Thoracic aorta (tissue), 2 donors: ENCODE data around the gene CLSTN2. TPM values are rescaled to one million over a fixed set of nuclear protein-coding genes. Genes with fewer than 3 reads are reported as not detected.
A peak's percentile ranks its signal among the peaks of the same experiment; 100 is the strongest.

ENCODE experiments used
- ATAC-seq: fragments of 150-250 bp; one replicate; pipeline ENCODE4 v1.8.0; 2017; ENCODE audit warnings: low read depth; ENCODE audit not compliant: insufficient number of reproducible peaks, low FRiP score
- DNase-seq: peaks from one replicate; pipeline ENCODE4 v3.0.0-alpha.2; 2020; ENCODE audit warnings: low spot score
- H3K27ac ChIP-seq, 2 donors: fragments of 200-600 bp; sonication (generic); 1 replicate in 1 of 2; 2 replicates in 1 of 2; pipeline ENCODE4 v1.5.1; 2016; ENCODE audit warnings: mild to moderate bottlenecking in 2 of 2, moderate library complexity in 2 of 2
- H3K27me3 ChIP-seq: fragments of 200-600 bp; sonication (generic); replicated peaks from 2 replicates; pipeline ENCODE4 v1.6.0; 2016; ENCODE audit warnings: mild to moderate bottlenecking; ENCODE audit not compliant: insufficient read depth
- H3K36me3 ChIP-seq: fragments of 200-600 bp; sonication (generic); one replicate; pipeline ENCODE4 v1.5.1; 2016
- H3K4me1 ChIP-seq, 2 donors: fragments of 200-600 bp; sonication (generic); 1 replicate in 1 of 2; 2 replicates in 1 of 2; pipeline versions ENCODE4 v1.5.1 to v1.6.0; 2016; ENCODE audit warnings: low read depth in 2 of 2, mild to moderate bottlenecking in 1 of 2; ENCODE audit not compliant: control insufficient read depth in 1 of 2
- H3K4me3 ChIP-seq: fragments of 200-600 bp; sonication (generic); 2 replicates; pipeline ENCODE4 v1.5.1; 2016; ENCODE audit warnings: mild to moderate bottlenecking
- H3K9me3 ChIP-seq: fragments of 200-600 bp; sonication (generic); 2 replicates; pipeline ENCODE4 v1.5.1; 2016
- total RNA-seq, 2 donors: library from RNA; depleted of rRNA; stranded (reverse); fragments of >200 nt; gene quantifications; one replicate each; pipeline versions ENCODE4 v1.1.0 to v1.2.3, GENCODE V29; 2016
- TF ChIP-seq, protein P1 (sequence below): fragments of 200-600 bp; sonication (generic); IDR thresholded peaks from one replicate; pipeline ENCODE4 v1.5.1; 2019; ENCODE audit warnings: antibody characterized with exemption

The CLSTN2 gene
- total RNA-seq, 2 donors from 2014 or later = 7.6 to 15.7 TPM

DNA sequence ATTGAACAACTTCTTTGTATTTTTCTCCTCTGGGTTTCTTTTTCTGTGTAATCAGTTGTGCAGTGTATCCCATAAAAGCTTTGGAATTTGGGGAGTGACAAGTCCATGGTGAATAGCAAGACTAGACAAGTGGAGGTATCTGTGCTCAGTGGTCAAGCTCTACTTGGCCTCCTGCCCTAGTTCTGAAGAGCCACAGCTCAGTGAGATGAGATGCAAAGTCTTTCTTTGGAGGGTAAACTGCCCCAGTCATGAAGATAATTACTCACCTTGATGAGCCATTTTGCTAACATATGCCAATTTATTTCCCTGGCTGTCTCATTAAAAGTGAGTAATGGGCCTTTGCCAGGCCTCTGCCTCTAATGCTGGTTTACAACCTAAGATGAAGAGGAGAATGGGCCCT lies 471.7 kb downstream of the CLSTN2 start:
- no peak for ATAC-seq
- TF ChIP-seq, protein P1, sequence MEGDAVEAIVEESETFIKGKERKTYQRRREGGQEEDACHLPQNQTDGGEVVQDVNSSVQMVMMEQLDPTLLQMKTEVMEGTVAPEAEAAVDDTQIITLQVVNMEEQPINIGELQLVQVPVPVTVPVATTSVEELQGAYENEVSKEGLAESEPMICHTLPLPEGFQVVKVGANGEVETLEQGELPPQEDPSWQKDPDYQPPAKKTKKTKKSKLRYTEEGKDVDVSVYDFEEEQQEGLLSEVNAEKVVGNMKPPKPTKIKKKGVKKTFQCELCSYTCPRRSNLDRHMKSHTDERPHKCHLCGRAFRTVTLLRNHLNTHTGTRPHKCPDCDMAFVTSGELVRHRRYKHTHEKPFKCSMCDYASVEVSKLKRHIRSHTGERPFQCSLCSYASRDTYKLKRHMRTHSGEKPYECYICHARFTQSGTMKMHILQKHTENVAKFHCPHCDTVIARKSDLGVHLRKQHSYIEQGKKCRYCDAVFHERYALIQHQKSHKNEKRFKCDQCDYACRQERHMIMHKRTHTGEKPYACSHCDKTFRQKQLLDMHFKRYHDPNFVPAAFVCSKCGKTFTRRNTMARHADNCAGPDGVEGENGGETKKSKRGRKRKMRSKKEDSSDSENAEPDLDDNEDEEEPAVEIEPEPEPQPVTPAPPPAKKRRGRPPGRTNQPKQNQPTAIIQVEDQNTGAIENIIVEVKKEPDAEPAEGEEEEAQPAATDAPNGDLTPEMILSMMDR = no peak
- H3K27ac ChIP-seq = no peak overlapping the region

GRCh38 chr3:140408252-140408651 lies 473.3 kb downstream of the CLSTN2 start:
- TF ChIP-seq, protein P1 = no peak
- H3K4me3 ChIP-seq = no peak overlapping the region

More for the DNA sequence above, 471.7 kb downstream of the CLSTN2 start:
- Histone ChIP-seq H3K27me3 (no peaks in the 10 kb centered on the region), H3K9me3 (no peaks in the 10 kb centered on the region), H3K4me3 (no peak overlapping the region), H3K4me1 (no peaks in the 10 kb centered on the region), H3K36me3 (no peaks in the 10 kb centered on the region)
- DNase-seq = no peak

GRCh38 chr3:140416666-140417065 lies 481.7 kb downstream of the CLSTN2 start:
- DNase-seq (no peak), ATAC-seq (no peak)
- H3K36me3 ChIP-seq = no peaks in the 10 kb centered on the region
- no peaks in the 10 kb centered on the region for H3K27me3 ChIP-seq
- no peak overlapping the region for H3K4me3 ChIP-seq
- no peak overlapping the region for H3K27ac ChIP-seq
- peaks cover 10 to 13% of the 10 kb centered on the region in 2 donors for H3K4me1 ChIP-seq
- no peaks in the 10 kb centered on the region for H3K9me3 ChIP-seq
- TF ChIP-seq, protein P1 = no peak

More at GRCh38 chr3:140408252-140408651, 473.3 kb downstream of the CLSTN2 start:
- Histone ChIP-seq H3K4me1 (no peaks in the 10 kb centered on the region), H3K27me3 (no peaks in the 10 kb centered on the region), H3K27ac (no peak overlapping the region), H3K9me3 (no peaks in the 10 kb centered on the region), H3K36me3 (no peaks in the 10 kb centered on the region)
- no peak for ATAC-seq
- no peak for DNase-seq

DNA sequence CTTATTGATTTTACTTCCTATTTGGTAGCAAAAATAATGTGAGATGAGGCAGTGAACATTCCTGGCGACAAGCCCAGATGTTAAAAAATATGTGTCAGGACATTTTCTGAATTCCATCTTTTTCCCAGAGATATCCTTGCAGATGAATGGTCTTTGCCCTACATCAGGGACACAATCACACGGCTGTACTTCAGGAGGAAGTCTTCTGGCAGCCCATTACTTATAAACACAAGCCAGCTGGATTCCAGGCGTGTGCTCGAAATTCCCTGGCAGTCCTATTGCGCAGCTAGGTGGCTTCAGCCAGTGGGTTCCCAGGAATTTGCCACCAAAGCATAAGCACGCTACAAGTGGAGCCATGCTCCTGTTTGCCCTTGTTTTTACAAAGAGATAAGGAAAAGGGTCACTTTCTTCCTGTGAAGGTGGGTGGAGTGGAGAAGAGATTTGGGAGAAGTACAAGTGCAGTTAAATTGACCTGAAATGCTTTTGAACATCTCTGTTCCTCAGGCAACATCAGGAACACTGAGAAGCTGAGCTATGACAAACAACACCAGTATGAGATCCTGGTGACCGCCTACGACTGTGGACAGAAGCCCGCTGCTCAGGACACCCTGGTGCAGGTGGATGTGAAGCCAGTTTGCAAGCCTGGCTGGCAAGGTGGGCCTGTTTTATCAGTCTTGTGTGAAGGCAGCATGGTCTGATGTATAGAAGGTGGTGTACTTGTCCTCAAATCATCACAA lies 485.8 kb downstream of the CLSTN2 start:
- H3K27ac ChIP-seq = no peak overlapping the region
- H3K36me3 ChIP-seq = no peaks in the 10 kb centered on the region
- DNase-seq = no peak
- TF ChIP-seq, protein P1 = no peak
- ATAC-seq = no peak
- H3K9me3 ChIP-seq = no peaks in the 10 kb centered on the region
- H3K4me3 ChIP-seq = peak overlapping the region; percentile 43
- H3K4me1 ChIP-seq = peaks cover 14 to 21% of the 10 kb centered on the region in 2 donors
- no peaks in the 10 kb centered on the region for H3K27me3 ChIP-seq

DNA sequence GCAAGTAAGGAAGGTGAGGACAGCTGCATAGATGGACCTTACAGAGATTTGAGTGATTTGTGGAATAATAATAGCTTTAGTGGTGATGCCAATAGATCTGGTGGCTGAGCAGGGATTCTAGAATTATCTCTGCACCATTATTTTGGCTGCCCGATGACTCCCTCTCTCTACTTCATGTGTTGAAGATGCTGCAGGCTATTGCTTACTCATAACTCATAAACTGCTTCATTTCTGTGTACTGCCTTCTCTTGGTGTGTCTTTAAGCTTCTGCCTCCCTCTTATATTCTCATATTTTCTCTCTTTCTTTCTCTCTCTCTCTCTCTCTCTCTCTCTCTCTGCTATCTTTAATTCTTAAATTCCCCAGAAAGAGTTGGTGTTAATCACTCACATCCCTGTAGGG lies 486.9 kb downstream of the CLSTN2 start:
- Histone ChIP-seq H3K4me3 (no peak overlapping the region), H3K36me3 (no peaks in the 10 kb centered on the region), H3K27ac (no peak overlapping the region), H3K4me1 (peaks cover 14 to 21% of the 10 kb centered on the region in 2 donors), H3K9me3 (no peaks in the 10 kb centered on the region), H3K27me3 (no peaks in the 10 kb centered on the region)
- no peak for ATAC-seq
- no peak for DNase-seq
- TF ChIP-seq, protein P1 = no peak
